ENCODE data around the gene KIF27. TPM values are rescaled to one million over a fixed set of nuclear protein-coding genes. Genes with fewer than 3 reads are reported as not detected.

Gene KIF27
- total RNA-seq, 1 donor from 2014 or later = 6.4 TPM

DNA sequence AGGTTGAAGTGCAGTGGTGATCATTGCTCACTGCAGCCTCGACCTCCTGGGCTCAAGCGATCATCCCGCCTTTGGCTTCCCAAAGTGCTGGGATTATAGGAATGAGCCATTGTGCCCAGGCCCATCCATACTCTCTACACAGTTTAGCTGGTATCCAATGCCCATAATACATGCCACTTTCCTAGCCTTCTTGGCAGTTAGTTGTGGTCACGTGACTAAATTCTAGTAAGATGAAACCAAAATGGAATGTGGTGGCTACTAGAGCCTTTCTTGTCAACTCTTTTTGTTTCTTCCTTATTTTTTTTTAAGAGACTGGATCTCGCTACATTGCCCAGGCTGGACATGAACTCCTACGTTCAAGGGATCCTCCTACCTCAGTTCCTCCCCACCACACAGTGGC lies 15.3 kb upstream of the KIF27 start:
- no peak for DNase-seq (ENCODE audit: extremely low spot score, unreplicated experiment)
- TF ChIP-seq, protein P1, sequence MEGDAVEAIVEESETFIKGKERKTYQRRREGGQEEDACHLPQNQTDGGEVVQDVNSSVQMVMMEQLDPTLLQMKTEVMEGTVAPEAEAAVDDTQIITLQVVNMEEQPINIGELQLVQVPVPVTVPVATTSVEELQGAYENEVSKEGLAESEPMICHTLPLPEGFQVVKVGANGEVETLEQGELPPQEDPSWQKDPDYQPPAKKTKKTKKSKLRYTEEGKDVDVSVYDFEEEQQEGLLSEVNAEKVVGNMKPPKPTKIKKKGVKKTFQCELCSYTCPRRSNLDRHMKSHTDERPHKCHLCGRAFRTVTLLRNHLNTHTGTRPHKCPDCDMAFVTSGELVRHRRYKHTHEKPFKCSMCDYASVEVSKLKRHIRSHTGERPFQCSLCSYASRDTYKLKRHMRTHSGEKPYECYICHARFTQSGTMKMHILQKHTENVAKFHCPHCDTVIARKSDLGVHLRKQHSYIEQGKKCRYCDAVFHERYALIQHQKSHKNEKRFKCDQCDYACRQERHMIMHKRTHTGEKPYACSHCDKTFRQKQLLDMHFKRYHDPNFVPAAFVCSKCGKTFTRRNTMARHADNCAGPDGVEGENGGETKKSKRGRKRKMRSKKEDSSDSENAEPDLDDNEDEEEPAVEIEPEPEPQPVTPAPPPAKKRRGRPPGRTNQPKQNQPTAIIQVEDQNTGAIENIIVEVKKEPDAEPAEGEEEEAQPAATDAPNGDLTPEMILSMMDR (IDR thresholded peaks at IDR 0.05) = no peak
- Mint-ChIP-seq H3K9me3 (ENCODE audit: unreplicated experiment) (no peaks in the 10 kb centered on the region), H3K4me3 (ENCODE audit: unreplicated experiment) (no peak overlapping the region), H3K27me3 (ENCODE audit: unreplicated experiment) (no peaks in the 10 kb centered on the region), H3K36me3 (ENCODE audit: unreplicated experiment) (no peaks in the 10 kb centered on the region), H3K4me1 (ENCODE audit: unreplicated experiment) (peaks cover 17% of the 10 kb centered on the region), H3K27ac (ENCODE audit: unreplicated experiment) (no peak overlapping the region)

DNA sequence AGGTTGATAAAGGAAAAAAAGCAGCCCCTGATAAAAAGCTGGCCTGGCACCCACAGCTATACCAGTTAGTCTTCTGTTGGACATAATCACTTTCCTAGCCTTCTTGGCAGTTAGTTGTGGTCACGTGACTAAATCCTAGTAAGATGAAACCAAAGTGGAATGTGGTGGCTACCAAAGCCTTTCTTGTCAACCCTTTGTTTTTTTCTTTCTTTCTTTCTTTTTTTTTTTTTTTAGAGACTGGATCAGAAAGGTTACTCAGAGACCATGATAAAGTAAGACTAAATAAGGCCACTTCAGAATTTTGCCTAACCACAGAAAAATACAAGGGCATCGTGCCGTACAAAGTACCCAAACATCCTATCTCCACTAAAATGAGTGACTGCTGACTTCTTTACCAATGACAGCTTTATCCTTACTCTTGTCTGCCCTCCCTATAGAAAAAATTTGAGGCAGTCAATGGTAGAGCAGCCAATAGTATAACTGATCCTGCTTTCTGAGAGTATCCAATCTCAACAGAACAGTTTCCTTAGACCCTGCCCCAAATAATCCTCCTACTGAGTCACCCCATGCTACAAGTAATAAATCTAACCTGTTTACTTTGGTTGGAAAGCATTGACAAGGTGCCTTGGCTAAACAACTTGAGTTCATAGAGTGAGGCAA lies 14.2 kb upstream of the KIF27 start:
- Mint-ChIP-seq H3K4me3 (ENCODE audit: unreplicated experiment) (no peak overlapping the region), H3K27ac (ENCODE audit: unreplicated experiment) (no peak overlapping the region), H3K27me3 (ENCODE audit: unreplicated experiment) (no peaks in the 10 kb centered on the region), H3K4me1 (ENCODE audit: unreplicated experiment) (peaks cover 17% of the 10 kb centered on the region), H3K9me3 (ENCODE audit: unreplicated experiment) (no peaks in the 10 kb centered on the region), H3K36me3 (ENCODE audit: unreplicated experiment) (no peaks in the 10 kb centered on the region)
- no peak for DNase-seq (ENCODE audit: extremely low spot score, unreplicated experiment)
- TF ChIP-seq, protein P1 (IDR thresholded peaks at IDR 0.05) = no peak

DNA sequence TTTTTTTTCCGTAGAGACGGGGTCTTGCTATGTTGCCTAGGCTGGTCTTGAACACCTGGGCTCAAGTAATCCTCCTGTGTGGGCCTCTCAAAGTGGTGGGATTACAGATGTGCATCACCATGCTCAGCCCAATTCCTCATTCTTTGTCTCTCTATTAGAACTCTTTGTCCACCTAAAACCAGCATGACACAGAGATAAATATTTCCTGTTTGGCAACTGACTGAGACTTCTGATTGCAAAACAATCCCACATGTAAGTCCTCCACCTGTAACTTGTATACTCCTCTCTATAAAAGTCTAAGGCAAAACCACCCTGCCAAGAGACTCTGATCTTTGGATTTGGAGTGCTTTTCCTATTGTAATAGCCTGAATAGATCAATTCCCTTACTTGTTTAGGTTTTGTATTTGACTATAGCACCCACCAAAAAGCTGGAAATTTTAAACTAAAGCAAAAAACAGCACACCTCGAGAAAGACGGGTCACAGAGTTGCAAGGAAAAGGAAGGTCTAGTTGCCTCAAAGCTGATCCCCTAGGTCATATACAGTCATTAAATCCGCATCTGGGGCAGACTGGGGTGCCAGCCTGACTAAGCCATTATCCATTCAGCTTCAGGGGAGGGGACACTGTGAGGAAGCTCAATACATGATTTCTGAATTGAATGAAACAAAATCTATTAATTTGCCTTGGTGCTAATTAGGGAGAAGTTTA lies 13.5 kb upstream of the KIF27 start:
- no peaks in the 10 kb centered on the region for H3K9me3 Mint-ChIP-seq (ENCODE audit: unreplicated experiment)
- DNase-seq (ENCODE audit: extremely low spot score, unreplicated experiment) = no peak
- no peaks in the 10 kb centered on the region for H3K27me3 Mint-ChIP-seq (ENCODE audit: unreplicated experiment)
- TF ChIP-seq, protein P1 (IDR thresholded peaks at IDR 0.05) = no peak
- H3K4me3 Mint-ChIP-seq (ENCODE audit: unreplicated experiment) = no peak overlapping the region
- H3K27ac Mint-ChIP-seq (ENCODE audit: unreplicated experiment) = no peak overlapping the region
- H3K4me1 Mint-ChIP-seq (ENCODE audit: unreplicated experiment) = peaks cover 17% of the 10 kb centered on the region
- no peaks in the 10 kb centered on the region for H3K36me3 Mint-ChIP-seq (ENCODE audit: unreplicated experiment)

DNA sequence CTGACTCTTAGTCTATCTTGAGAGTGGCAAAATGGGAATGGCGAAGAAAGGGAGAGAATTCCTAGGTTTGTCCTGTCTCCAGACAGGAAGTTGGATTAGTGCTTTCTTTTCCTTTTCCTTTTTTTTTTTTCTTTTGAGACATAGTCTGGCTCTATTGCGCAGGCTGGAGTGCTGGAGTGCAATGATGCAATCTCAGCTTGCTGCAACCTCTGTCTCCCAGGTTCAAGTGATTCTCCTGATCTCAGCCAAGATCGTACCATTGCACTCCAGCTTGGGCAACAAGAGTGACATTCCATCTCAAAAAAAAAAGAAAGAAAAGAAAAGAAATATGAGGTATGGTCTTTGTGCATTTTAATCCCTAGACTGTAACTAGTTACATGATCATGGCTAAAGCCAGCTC lies 12.6 kb upstream of the KIF27 start:
- no peak for DNase-seq (ENCODE audit: extremely low spot score, unreplicated experiment)
- Mint-ChIP-seq H3K4me1 (ENCODE audit: unreplicated experiment) (peaks cover 17% of the 10 kb centered on the region), H3K36me3 (ENCODE audit: unreplicated experiment) (no peaks in the 10 kb centered on the region), H3K27me3 (ENCODE audit: unreplicated experiment) (no peaks in the 10 kb centered on the region), H3K9me3 (ENCODE audit: unreplicated experiment) (no peaks in the 10 kb centered on the region), H3K4me3 (ENCODE audit: unreplicated experiment) (no peak overlapping the region), H3K27ac (ENCODE audit: unreplicated experiment) (no peak overlapping the region)
- TF ChIP-seq, protein P1 (IDR thresholded peaks at IDR 0.05) = no peak

DNA sequence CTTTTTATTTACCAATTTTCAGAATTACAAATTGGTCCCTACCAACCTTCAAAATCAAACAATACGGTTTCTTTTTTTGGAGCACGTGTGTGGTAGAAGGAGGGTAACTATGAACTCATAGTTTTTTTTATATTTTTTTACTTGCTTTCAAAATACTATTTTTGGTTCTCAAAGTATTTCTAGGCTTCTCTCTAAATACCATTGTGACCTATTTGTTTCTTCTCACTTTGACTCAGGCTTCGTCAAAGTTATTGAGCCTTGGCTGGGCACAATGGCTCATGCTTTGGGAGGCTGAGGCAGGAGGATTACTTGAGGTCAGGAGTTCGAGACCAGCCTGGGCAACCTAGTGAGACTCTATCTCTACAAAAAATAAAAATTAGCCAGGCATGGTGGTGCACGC lies 11.6 kb upstream of the KIF27 start:
- DNase-seq (ENCODE audit: extremely low spot score, unreplicated experiment) = no peak
- Mint-ChIP-seq H3K4me3 (ENCODE audit: unreplicated experiment) (no peak overlapping the region), H3K4me1 (ENCODE audit: unreplicated experiment) (peaks cover 17% of the 10 kb centered on the region), H3K9me3 (ENCODE audit: unreplicated experiment) (no peaks in the 10 kb centered on the region), H3K36me3 (ENCODE audit: unreplicated experiment) (no peaks in the 10 kb centered on the region), H3K27me3 (ENCODE audit: unreplicated experiment) (no peaks in the 10 kb centered on the region), H3K27ac (ENCODE audit: unreplicated experiment) (no peak overlapping the region)
- TF ChIP-seq, protein P1 (IDR thresholded peaks at IDR 0.05) = no peak

Data from osteocyte (in vitro differentiated cells).